Astrocyte of the hippocampus (primary cell): ENCODE measurements around the gene PHLPP1.

Experiments
- DNase-seq: peaks from one replicate; pipeline ENCODE4 v3.0.0; 2011; ENCODE audit warnings: low read depth, low spot score

PHLPP1 gene

DNA sequence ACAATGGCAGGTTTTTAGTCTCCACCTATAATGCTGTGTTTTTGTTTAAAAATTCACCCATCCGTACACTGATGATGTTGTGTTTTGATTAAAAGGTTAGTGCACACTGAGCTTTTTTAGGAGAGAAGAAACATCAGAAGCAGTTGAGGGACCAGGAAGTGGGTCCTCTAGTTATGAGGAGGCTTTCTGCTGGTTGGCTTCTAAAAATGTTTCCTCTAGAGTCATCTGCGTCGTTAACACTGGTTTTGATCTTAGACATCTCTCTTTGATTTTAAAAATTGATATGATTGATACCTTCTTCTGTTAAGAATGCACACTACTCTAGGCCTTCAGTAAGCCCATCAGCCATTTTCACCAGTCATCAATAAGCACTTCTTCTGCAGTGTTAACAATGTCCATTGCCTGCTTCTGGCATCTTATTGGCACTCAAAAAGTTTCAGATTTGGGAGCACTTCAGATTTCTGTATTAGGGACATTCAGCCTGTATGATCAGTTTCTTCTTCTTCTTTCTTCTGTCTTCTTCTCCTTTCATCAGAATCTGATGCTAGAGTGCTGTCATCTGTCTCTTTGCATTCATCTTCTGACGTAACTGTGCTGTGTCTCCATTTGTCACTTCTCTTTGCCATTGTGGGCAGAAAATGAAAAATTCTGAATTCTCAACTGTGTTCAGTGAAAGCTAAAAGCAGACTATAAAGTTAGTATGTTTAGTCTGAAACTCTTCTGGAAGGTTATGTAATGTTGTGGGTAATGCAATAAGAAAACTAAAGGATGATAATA lies 56.3 kb downstream of the PHLPP1 start:
- no peak for DNase-seq

DNA sequence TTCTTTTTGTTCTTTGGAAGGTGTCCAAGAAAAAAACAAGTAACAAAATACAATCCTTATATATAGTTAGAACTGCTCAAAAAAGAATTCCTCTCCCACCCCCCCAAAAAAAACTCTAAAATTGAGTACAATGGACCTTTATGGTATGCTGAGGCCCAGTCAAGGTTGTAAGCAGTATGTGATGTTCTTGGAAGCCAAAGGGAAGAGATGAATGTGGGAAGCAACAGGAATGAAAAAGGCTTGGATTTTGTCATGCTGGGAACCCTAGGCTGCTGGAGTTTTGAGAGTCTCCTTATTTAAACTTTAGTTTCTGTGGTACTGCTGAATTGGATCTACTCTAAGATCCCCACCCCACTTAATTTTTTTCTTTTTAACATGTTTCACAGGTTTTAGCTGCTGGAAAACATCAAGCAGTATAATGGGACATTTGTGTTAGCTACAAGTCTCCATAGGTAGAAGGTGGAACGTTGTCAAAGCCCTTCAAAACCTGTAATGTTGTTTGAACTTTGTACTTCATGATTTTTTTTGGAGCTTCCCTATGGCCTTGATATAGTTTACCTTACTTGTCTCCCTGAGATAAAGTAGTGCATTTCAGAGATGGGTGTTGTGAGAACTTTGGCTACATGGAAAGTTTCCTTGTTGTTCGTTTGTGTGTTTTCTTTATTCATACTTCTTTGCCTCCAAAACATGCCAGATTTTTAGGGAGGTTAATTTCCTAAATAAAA lies 57.7 kb downstream of the PHLPP1 start:
- no peak for DNase-seq

DNA sequence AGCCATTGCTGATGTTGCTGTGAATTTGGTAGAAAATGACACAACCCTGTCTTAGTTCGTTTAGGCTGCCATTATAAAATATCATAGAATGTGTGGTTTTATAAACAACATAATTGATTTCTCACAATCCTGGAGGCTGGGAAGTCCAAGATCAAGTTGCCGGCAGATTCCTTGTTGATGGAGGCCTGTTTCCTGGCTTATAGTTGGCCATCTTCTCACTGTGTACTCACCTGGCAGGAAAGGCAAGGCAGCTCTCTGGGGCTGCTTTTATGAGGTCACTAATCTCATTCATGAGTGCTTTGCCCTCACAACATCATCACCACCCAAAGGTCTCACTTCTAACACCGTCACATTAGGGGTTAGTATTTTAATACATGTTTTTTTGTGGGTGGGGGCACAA lies 58.4 kb downstream of the PHLPP1 start:
- DNase-seq: no peak

DNA sequence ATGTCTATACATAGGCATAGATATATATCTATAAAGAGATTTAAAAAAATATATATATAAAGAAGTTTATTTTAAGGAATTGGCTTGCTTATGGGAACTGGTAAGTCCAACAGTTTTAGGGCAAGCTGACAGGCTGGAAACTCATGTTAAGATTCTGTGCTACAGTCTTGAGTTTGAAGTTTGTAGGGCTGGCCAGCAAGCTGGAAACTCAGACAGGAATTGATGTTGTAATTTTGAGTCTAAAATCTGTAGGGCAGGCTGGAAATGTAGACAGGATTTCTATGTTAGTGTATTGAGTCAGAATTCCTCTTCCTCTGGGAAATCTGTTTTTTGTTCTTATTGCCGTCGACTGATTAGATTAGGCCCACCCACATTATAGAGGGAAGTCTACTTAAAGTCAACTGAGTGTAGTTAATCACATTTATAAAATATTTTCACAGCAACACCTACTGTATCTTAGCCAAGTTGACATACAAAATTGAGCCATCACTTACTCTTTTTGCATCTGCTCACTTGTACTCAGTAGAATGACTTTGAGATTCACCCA lies 60.8 kb downstream of the PHLPP1 start:
- DNase-seq: no peak

DNA sequence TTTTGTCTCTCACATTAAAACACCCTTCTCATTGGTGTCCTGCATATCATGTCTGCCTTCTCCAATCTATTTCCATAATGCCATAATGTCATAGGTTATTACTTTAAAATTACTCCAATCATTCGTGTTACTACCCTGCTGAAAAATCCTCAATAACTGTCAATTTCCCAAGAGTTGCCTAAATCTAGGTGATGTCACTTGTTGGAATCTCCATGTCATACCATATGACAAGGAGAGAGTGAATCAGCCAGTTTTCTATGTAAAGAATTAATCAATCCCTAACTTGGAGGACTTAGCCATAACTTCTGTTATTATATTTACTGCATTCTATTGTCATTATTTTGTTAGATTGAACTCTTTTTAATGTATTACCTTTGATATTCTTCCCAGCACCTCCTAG lies 62.5 kb downstream of the PHLPP1 start:
- no peak for DNase-seq

DNA sequence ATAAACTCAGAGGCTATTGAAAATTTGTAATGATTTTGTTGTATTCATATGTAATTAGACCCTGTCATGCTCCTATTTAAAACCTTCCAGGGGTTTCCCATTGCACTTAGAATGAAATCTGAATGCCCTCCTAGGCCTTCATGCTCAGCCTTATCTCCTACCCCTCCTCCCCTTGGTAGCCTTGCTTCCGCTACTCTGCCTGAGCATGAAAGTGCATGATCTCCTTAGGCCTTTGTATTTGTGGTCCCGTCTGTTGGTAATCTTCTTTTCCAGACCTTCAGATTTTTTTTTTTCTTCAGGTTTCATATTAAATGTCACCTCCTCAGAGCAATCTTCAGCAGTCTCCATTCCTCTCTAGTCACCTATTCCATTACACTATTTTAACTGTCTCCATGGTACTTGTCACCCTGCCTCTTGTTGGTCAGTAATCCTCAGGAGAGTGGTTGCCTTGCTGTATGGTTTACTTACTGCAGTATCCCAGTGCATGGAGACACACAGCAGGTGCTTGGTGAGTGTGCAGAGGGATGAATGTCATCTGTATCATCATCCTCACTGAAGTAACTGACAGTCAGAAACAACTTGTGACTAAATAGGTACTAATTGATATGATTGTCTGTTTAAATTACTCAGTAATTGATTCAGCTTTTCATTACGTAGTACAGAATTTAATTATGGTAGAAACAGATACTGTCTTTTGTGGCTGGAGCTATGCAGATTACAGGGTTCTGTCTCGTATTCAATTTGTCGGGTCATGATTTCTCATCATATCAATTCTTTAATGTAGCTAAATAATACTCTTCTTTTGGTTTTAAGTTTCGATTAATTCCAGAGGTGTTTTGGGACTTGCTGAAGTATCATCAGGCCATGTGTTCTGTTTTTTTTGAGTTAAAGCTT lies 63.9 kb downstream of the PHLPP1 start:
- no peak for DNase-seq

DNA sequence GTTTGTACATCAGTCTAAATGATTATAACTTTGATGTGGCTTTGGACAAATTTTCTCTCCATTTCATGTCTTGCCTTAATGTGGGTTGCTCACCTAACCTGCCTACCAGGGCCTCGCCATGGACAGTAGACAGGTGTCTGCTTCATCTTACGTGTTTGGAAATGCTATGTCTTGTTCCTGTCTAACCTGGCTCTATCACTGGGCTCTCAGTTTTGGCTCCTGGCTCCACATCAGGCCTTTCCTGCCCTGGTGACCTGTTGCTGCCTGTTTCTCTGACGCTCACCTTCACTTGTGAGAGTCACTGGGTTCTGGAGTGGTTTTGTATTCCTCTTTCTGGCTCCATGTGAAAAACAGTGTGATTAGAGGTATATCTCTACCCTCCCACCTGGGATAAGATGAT lies 65.9 kb downstream of the PHLPP1 start:
- no peak for DNase-seq

DNA sequence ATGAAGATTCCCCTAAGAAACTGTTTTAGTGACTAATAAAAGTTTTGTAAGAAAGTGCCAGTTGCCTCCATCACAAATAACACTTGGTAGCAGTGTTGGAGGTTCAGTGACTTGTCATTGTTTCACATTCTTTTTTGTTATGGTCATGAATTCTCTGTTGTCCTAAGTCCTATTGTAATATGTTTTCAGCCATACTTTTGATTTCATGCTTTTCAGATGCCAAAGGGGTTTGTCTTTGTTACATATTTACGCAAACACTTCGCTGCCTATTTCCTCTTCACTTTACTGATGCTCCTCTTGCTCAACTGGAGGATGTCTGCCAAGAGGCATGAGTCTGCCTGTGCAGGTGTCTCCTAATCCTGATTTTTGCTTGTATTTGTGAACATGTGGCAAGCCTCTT lies 66.6 kb downstream of the PHLPP1 start:
- peak; percentile 48 for DNase-seq

DNA sequence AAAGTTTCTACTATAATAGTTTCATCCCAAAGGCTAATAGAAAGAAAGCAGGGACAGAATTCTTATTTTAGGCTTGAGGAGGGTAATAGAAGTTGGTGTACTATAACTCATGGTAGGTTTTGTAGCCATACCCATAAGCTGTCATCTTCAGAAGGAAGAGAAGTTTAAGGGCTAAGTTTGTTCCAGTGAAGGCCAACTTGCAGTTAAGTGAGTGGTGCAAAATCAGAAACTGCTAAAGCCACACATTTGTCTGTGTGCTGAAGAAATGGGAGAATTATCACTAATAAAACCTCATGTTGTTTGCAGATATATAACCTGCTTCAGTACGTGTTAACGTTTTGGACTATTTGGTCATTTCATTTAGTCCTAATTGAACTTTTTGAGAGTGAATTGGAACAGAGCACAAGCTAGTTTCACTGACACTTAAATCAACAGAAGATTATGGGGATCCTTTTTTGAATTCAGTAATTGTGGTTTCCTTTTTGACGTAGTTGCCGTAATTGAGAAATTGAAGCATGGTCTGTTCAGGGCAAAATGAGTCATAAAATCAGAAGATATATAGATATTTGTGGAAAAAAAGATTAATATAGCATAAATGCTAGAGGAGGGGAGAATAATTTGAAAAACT lies 69.1 kb downstream of the PHLPP1 start:
- DNase-seq: no peak

DNA sequence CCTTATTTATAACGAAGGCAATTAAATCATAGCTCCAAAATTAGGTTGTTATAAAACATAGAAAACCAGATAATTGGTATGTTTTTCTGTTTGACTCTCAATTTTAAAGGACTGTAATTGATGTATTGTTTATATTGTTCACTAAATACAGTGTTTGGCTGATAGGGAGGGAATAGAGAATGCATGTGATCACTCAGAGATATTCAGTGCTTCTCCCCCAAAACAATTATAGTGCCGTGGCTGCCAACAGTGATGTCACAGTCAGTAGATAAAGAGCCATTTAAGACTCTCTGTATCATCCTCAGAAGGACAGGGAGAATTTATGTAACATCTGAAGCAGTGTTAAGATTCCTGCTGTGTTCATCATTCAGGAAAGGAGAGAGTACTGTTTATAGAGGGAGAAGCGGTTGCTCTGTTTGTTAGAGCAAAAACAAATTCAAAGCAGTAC lies 69.6 kb downstream of the PHLPP1 start:
- DNase-seq: peak; percentile 36

DNA sequence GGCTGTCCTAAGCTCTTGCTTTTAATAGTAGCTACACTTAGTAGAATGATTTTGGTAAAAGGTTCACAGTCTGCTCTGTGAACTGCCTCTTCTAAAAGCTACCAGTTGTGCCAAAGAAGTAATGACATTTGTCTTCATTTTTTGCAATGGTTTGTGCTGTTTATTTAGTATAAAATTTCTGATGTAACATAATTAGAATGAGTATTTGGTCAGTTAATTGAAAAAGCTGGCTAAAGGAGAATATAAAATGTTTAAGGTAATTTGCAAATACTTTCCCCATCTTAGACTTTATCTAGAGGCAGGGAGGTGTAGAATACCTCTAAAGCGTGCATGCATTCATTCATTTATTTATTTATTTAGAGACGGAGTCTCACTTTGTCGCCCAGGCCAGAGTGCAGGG lies 71.3 kb downstream of the PHLPP1 start:
- no peak for DNase-seq

DNA sequence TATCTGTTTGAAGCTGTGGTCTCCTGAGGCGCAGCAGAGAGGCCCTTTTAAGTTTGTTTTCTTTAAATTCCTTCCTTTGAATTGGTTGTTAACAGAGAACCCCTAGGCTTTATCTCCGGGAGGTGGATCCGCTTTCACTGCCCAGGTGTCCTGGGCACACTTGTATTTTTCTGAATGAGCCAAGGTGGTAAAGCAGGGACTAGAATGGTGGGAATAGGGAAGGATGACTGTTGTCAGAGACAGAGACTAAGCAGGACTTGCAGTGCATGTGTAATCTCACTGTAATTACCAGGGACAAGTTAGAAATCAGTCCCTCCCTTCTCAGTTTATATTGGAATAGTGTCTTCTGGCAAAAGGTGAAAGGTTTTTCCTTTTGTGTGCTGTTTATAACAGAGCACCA lies 72.8 kb downstream of the PHLPP1 start:
- no peak for DNase-seq

DNA sequence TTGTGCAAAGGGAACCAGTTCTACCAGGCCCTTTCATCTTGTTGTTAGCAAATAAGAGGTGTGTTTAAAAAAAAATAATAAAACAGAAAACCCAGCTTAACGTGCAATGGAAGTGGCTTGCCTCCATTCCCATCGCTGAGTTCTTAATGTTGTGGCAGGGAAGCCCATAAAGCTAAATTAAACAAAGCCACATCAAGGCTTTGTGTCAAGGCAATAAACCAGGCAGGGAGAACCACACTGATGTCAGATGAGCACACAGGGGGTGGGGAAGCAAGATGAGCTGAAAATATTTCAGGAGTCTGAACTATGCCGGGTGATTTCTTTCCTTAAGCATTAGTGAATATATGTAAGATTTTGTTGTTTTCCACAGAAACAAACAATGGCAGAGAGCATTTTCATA lies 73.5 kb downstream of the PHLPP1 start:
- DNase-seq: peak; percentile 54

DNA sequence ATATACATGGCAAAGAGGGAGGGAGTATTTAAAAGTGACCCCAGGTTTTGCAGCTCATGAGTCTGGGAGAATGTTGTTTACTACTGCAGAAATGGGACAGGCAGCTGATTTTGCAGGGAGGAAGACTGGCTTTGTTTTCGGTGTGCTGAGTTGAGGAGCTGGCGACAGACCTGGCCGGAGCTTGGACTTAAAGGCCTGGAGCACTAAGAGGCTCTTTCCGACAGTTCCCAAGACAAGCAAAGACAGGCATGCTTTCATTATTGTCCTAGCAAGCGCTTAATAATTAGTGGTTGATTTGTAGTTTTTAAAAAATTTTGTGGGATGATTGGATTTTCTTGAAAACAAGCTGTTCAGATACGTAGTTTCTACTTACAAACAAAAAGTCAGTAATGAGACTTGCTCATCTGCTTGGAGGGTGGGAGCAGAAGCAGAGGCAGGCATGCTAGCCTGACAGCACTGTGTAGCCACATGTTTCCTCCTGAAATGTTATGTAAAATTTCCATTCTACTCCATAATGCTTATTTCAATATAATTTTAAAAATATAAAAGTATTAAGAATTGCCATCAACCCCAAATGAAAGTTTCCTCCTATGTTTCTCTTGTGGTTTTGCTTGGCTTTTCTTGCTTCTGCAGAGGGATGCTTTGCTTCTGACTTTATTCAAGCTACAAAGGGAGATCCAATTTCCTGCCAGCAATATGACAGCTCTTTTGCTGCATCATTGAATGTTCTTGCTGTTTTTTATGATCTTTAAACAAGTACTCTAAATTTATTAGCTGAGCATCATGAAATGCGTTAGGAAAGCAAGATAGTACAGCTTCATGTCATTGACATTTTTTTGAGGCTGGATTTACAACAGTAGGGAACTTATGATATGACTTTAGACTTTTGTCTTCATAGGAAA lies 75.8 kb downstream of the PHLPP1 start:
- peak; percentile 40 for DNase-seq

DNA sequence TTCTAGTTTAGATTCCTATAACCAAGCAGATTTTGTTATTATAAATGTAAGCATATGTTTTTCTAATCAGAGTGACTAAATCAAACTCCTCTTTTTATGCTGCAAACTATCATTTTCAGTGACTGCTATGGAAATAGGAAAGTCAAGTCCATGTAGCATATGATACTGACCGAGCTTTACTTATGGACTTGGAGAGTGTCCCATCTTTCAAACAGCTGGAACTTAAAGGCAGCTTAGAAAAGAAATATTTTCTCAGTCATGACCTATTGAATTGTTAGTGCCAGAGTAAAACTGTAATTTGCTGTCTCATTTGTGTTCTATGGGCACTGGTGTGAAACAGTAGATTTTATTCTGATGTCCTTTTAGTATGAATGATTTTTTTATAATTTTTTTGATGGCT lies 76.7 kb downstream of the PHLPP1 start:
- no peak for DNase-seq

DNA sequence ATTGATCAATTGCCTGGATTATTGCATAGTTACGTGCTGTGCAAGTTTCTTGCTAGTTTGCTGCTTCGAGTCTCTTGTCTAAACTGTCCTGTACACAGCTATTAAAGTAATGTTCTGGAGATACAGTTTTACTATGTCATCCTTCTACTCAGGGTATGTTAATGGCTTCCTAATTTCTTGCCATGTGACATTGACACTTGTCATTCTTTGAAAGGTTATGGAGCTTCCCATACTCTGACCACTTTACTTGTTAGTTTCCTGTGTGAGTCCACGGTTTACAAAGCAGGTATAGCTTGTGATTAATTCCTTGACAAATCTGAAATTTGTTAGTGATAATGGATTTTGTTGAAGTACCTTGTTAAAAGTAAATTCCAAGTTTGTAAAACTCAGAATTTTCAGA lies 80.5 kb downstream of the PHLPP1 start:
- DNase-seq: no peak

DNA sequence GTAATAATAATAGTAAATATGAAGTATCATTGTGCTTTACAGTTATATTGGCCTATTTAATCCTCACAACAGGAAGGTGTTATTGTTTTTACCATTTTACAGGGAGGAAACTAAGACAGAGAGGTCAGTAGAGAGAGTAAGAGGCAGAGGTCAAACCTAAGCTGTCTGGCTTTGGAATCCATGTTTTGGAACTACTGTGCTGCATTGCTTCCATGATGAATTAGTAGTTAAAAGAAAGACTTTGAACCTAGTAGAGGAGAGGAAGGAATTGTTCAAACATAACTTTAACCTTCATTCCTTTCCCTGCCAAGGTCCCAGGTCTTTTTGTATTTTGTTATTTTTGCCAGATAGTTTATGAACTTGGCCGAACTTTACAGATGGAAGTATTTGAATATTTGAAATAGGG lies 80.9 kb downstream of the PHLPP1 start:
- no peak for DNase-seq

DNA sequence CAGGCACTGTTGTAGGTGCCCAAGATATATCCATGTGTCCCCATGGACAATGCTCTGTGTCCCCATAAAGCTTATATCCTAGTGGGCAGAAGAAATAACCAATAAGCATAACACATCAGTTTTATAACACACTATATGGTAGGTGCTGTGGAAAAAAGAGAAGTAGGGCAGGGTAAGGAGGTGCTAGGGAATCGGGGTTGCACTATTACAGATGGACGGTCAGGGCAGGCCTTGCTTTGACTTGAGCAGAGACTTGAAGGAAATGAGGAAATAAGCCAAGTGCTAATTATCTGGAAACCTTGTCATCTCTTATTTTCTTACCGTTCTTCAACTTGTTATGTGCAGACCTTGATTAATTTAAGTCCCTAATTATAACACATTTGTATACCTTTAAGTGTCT lies 82.0 kb downstream of the PHLPP1 start:
- no peak for DNase-seq

DNA sequence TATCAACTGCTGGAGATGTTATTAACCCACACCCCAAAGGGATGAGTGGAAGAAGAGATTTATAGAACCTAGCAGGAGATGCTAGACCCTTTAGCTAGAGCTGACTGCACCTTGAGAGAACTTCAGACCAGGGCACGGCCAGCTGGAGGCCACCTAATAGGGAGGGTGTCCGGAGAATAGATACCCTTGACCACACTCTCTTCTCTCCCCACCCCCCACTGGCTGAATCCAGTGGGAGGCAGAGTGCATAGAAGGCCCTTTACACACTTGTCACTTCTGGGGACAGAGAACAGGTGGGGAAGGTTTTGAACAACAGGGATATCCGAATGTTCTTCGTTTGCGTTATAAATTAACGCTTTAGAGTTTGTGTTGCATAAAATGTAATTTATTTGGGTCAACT lies 84.6 kb downstream of the PHLPP1 start:
- no peak for DNase-seq

DNA sequence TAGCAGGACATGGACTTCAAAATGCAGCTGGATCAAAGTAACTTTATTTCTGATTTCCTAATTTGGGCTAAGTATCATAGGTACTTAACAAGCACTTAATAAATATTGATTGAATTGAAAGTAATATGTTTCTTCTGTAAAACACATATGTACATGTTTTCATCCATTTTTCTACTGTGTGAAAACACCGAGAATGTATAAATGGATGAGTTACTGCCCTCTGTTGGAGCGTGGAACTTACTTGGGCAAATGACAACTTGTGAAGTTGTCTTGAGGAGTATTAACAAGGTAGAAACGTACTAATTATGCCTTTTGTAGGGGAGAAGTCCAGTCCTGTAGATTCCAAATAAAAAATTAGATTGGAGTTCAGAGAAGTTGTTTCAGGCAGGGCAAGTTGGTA lies 87.2 kb downstream of the PHLPP1 start:
- no peak for DNase-seq
